ENCODE data around the gene ST6GAL1.
"Not testable (repeated sequence)": the region's sequence is repeated elsewhere in the genome, so short reads cannot be mapped to it uniquely, and the experiment has no call there.

ST6GAL1 gene

DNA sequence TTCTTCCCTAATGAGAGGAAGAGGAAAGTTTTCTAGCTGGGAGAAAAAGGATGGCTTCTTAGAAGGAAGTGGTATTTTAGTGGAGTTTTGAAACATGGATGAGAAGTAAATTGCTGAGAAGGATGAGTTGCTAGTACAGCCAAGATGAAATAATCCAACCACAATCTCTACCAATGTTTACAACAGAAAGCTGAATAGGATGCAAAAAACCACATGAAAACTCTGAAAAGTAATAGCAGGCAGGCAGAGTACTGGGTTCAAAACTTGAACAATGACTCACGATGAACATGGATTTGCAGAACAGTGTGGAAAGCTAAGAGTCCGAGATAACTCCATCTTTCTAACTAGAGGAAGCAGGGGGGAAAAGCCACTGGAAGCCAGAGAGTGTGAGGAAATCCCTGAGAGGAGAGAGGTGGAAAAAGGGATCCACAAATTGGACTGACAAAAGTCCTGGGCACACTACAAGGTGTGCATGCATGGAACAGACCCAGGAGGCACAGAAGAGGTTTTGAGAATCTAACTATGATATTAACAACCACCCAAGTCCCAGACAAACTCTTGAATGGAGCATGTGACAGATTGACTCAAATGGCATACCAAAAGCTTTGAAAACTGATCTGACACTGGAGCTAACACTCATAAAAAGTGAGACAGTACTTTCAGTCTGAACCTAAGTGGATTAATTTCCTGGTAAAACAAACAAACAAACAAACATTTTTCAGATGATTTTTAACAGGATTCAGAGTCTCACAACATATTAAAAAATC, 76.7 kb downstream of the ST6GAL1 start:
- TF ChIP-seq, protein P1, sequence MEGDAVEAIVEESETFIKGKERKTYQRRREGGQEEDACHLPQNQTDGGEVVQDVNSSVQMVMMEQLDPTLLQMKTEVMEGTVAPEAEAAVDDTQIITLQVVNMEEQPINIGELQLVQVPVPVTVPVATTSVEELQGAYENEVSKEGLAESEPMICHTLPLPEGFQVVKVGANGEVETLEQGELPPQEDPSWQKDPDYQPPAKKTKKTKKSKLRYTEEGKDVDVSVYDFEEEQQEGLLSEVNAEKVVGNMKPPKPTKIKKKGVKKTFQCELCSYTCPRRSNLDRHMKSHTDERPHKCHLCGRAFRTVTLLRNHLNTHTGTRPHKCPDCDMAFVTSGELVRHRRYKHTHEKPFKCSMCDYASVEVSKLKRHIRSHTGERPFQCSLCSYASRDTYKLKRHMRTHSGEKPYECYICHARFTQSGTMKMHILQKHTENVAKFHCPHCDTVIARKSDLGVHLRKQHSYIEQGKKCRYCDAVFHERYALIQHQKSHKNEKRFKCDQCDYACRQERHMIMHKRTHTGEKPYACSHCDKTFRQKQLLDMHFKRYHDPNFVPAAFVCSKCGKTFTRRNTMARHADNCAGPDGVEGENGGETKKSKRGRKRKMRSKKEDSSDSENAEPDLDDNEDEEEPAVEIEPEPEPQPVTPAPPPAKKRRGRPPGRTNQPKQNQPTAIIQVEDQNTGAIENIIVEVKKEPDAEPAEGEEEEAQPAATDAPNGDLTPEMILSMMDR (IDR thresholded peaks at IDR 0.05; ENCODE audit: low read depth, low read length) = no peak
- no peak for TF ChIP-seq POLR2A (IDR thresholded peaks at IDR 0.05; ENCODE audit: extremely low read depth, insufficient read length)
- TF ChIP-seq MYC (IDR thresholded peaks at IDR 0.05; ENCODE audit: low read depth, low read length) = no peak
- TF ChIP-seq, protein P2, sequence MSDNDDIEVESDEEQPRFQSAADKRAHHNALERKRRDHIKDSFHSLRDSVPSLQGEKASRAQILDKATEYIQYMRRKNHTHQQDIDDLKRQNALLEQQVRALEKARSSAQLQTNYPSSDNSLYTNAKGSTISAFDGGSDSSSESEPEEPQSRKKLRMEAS (IDR thresholded peaks at IDR 0.05; ENCODE audit: low read depth, low read length) = no peak
- peak; percentile 50 for DNase-seq (ENCODE audit: low read depth)
- no peak overlapping the region for H3K4me3 ChIP-seq (ENCODE audit: low read depth, low read length)

DNA sequence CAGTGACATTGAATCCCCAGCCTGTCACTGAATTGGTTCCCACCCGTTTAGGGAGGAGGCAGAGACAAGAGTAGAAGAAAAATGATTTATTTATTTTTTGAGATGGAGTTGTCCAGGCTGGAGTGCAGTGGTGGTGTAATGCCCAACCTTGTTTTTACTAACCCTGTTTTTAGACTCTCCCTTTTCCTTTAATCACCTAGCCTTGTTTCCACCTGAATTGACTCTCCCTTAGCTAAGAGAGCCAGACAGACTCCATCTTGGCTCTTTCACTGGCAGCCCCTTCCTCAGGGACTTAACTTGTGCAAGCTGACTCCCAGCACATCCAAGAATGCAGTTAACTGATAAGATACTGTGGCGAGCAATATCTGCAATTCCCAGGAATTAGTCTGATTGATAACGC, 80.1 kb downstream of the ST6GAL1 start:
- H3K4me3 ChIP-seq (ENCODE audit: low read depth, low read length); DNase-seq (ENCODE audit: low read depth): not testable (repeated sequence)

DNA sequence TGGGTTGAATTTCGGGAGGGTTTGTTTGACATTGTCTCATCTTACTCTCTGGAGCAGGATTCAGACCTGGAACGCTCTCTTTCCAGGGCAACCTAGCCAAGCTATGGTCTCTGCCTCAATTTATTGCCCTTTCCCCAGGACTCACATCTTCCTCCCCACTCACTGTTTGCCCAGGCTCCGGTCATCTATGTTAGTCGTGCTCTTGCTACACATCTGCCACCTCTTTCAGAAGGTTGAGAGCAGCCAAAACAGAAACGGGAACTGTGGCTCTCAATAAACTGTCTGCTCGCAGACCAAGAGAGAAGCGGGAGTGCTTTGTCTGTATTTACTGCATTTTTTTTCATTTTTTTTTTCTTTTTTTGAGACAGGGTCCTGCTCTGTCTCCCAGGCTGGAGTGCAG, 81.6 kb downstream of the ST6GAL1 start:
- no peak overlapping the region for H3K4me3 ChIP-seq (ENCODE audit: low read depth, low read length)
- DNase-seq (ENCODE audit: low read depth) = peak; percentile 78
- TF ChIP-seq, protein P2 (IDR thresholded peaks at IDR 0.05; ENCODE audit: low read depth, low read length) = no peak
- TF ChIP-seq POLR2A (IDR thresholded peaks at IDR 0.05; ENCODE audit: extremely low read depth, insufficient read length) (no peak), MYC (IDR thresholded peaks at IDR 0.05; ENCODE audit: low read depth, low read length) (no peak)
- TF ChIP-seq, protein P1 (IDR thresholded peaks at IDR 0.05; ENCODE audit: low read depth, low read length) = no peak

DNA sequence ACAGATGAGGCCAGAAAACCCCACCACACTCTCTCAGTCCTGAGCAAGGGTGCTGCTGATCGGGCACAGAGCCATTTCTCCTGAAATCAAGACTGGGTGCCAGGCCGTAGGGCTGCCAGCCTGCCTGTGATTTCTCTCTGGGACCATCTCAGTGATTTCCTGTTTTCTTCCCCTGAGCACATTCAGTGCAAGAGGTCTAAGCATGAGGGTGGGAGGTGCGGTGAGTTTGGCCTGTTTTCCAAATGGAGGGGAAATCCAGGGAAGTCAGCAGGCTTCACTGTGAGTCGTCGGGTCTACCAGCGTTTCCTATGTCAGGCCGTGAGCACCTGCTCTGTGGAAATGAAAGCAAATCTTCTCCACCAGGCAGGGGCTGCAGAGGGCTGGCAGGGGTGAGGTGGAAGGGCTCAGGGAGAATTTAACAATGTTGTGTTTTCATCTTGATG, 82.3 kb downstream of the ST6GAL1 start:
- no peak overlapping the region for H3K4me3 ChIP-seq (ENCODE audit: low read depth, low read length)
- TF ChIP-seq POLR2A (IDR thresholded peaks at IDR 0.05; ENCODE audit: extremely low read depth, insufficient read length) (no peak), MYC (IDR thresholded peaks at IDR 0.05; ENCODE audit: low read depth, low read length) (no peak)
- TF ChIP-seq, protein P2 (IDR thresholded peaks at IDR 0.05; ENCODE audit: low read depth, low read length) = no peak
- TF ChIP-seq, protein P1 (IDR thresholded peaks at IDR 0.05; ENCODE audit: low read depth, low read length) = no peak
- peak; percentile 34 for DNase-seq (ENCODE audit: low read depth)

DNA sequence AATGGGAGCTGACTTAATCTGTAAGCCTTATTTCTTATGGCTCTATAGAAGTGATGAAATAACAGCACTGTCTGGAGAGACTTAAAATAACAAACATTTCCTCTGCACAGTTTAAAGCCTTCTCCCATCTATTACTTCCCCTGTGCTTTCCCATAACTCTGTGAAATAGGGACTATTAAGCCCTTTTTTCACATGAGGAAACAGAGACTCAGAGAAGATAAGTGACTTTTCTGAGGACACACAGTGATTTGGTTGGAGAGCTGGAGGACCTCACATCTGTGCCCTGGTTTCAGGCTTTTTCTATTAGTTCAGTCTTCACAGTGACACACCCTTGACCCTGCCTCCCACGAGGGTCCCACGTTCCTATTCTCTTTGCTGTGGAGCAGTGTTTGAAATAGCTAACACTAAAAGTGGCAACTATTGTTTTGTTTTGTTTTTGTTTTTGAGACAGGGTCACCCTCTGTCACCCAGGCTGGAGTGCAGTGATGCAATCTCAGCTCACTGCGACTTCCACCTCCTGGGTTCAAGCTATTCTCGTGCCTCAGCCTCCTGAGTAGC, 82.9 kb downstream of the ST6GAL1 start:
- H3K4me3 ChIP-seq (ENCODE audit: low read depth, low read length) = no peak overlapping the region
- no peak for TF ChIP-seq POLR2A (IDR thresholded peaks at IDR 0.05; ENCODE audit: extremely low read depth, insufficient read length)
- TF ChIP-seq, protein P1 (IDR thresholded peaks at IDR 0.05; ENCODE audit: low read depth, low read length) = no peak
- no peak for TF ChIP-seq MYC (IDR thresholded peaks at IDR 0.05; ENCODE audit: low read depth, low read length)
- TF ChIP-seq, protein P2 (IDR thresholded peaks at IDR 0.05; ENCODE audit: low read depth, low read length) = no peak
- DNase-seq (ENCODE audit: low read depth) = peak; percentile 38

DNA sequence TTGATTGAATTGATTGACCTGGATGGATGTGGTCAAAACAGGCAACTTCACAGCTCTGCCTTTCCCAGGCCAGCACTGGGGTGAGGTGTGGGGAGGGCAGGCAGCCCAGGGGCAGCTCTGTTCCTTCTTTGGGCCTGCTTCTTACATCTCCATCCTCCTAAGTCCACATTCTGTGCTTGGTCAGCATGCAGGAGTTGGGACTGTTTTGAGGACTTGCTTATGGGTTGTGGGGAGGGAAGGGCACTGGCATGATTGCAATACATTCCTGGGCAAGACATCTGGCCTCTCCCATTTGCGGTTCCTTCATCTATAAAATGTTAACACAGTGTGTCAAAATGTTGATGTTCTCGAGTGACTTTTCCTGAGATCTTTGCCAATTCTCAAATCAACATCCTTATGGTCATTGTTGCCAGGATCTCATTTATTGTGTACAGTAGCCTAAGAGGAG, 84.1 kb downstream of the ST6GAL1 start:
- TF ChIP-seq, protein P1 (IDR thresholded peaks at IDR 0.05; ENCODE audit: low read depth, low read length) = no peak
- no peak for TF ChIP-seq MYC (IDR thresholded peaks at IDR 0.05; ENCODE audit: low read depth, low read length)
- TF ChIP-seq, protein P2 (IDR thresholded peaks at IDR 0.05; ENCODE audit: low read depth, low read length) = no peak
- no peak for TF ChIP-seq POLR2A (IDR thresholded peaks at IDR 0.05; ENCODE audit: extremely low read depth, insufficient read length)
- no peak overlapping the region for H3K4me3 ChIP-seq (ENCODE audit: low read depth, low read length)
- DNase-seq (ENCODE audit: low read depth) = no peak

Measured in NB4 (cell line).